Measurements from ENCODE around the gene USP34. TPM values are rescaled to one million over a fixed set of nuclear protein-coding genes. Genes with fewer than 3 reads are reported as not detected.

USP34 gene
- total RNA-seq, 4 donors from 2014 or later: 124 to 147 (median 135) TPM

DNA sequence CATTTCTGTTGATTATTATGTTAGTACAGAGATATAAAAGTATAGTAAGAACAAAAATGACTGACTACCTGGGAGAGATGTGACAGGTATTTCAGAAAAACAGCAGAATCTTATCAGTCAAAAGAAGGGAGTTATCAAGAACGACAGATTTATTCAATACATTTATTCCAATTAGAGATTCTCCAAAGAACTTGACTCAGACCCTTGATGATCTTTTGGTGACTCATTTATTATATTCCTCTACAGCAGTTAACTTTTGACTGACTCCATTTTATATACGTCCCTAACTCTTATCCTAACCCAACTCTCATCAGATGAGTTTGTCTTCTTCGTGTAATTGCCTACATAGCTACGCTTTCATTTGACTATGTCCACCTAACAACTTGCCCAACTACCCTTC lies 217.8 kb downstream of the USP34 start:
- no peak for ATAC-seq (ENCODE audit: low FRiP score)
- DNase-seq (ENCODE audit: low spot score): no peak
- TF ChIP-seq, protein P1, sequence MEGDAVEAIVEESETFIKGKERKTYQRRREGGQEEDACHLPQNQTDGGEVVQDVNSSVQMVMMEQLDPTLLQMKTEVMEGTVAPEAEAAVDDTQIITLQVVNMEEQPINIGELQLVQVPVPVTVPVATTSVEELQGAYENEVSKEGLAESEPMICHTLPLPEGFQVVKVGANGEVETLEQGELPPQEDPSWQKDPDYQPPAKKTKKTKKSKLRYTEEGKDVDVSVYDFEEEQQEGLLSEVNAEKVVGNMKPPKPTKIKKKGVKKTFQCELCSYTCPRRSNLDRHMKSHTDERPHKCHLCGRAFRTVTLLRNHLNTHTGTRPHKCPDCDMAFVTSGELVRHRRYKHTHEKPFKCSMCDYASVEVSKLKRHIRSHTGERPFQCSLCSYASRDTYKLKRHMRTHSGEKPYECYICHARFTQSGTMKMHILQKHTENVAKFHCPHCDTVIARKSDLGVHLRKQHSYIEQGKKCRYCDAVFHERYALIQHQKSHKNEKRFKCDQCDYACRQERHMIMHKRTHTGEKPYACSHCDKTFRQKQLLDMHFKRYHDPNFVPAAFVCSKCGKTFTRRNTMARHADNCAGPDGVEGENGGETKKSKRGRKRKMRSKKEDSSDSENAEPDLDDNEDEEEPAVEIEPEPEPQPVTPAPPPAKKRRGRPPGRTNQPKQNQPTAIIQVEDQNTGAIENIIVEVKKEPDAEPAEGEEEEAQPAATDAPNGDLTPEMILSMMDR (IDR thresholded peaks at IDR 0.05): no peak

DNA sequence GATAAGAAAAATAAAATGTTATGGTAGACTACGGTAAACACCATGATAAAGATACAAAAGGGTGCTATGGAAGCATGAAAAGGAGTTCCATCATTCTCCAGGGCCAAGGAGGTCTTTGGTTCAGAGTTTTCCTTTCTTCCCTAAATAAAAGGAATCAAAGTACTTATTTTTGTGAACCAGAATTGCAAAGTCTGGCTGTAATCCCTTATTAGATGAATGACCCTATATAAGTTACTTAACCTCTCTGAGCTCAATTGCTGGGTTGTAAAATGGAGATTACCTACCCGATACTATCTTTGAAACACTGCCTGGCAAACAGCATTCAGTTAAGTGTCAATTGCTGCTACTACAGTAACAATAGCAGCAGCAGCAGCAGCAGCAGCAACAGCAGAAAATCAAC lies 218.9 kb downstream of the USP34 start:
- DNase-seq (ENCODE audit: low spot score): no peak
- TF ChIP-seq, protein P1 (IDR thresholded peaks at IDR 0.05): no peak
- ATAC-seq (ENCODE audit: low FRiP score): no peak

DNA sequence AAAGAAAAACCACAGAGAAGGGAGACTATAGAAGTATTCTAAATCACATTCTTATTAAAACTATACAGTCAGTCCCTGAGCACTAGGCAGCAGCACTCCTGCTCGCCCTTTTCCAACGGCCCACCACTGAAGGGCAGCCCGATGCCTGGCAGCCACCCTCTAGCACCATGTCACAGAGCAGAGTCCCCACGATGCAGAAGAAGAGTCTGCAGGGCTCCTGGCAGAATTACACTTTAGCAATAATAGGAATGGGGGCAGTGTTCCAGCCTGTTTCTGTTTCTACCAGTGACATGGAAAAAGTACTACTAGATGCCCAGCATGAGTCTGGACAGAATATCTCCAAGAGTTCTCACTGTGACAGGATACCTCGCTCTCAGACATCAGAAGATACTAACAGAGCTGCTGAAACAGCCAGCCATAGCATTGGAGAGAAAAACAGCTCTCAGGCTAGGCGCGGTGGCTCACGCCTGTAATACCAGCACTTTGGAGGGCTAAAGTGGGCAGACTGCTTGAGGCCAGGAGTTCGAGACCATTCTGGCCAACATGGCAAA lies 221.3 kb downstream of the USP34 start:
- ATAC-seq (ENCODE audit: low FRiP score) (no peak), DNase-seq (ENCODE audit: low spot score) (no peak)
- TF ChIP-seq, protein P1 (IDR thresholded peaks at IDR 0.05): no peak

DNA sequence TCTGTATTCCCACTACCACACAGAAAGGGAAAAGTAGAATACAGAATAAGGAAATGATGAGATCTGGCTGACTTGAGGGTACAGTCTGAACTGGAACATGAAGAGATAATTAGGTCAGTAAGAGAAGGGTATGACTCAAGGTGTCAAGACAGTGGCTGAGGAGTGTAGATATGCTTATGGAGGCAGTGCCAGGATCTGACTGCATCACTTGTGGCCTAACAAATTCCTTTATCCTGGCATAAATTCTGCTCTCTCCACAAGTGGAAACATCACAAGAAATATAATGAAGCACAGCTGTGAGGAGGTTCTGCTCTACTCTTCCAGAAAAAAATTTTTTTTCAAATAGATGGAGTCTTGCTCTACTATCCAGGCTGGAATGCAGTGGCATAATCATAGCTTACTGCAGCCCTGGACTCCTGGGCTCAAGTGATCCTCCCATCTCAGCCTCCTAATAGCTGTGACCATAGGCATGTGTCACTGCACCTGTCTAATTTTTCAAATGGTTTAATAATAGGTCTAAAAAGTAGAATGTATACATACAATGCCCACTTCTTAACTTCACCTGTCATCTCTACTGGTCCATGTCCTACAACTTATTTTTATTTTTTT lies 223.6 kb downstream of the USP34 start:
- no peak for DNase-seq (ENCODE audit: low spot score)
- TF ChIP-seq, protein P1 (IDR thresholded peaks at IDR 0.05): no peak
- peak; percentile 82 for ATAC-seq (ENCODE audit: low FRiP score)

DNA sequence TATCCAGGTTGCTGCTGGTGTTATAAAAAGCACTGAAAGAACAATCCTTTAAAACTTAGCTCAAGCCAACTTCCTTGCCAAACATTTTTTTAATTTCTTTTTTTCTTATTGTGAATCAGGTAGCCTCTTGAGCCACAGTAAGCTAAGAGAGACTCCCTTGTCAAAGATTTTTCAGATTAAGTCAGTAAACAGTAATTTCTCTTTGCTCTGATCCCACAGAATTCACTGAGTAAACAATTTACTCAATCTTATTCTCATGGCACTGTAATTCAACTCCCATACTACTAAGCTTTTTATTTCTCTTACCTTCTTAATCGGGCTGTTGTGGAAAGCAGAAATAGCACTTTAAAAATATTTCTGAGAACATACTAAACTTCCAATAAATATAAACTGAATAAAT lies 226.2 kb downstream of the USP34 start:
- TF ChIP-seq, protein P1 (IDR thresholded peaks at IDR 0.05): no peak
- ATAC-seq (ENCODE audit: low FRiP score): no peak
- no peak for DNase-seq (ENCODE audit: low spot score)

DNA sequence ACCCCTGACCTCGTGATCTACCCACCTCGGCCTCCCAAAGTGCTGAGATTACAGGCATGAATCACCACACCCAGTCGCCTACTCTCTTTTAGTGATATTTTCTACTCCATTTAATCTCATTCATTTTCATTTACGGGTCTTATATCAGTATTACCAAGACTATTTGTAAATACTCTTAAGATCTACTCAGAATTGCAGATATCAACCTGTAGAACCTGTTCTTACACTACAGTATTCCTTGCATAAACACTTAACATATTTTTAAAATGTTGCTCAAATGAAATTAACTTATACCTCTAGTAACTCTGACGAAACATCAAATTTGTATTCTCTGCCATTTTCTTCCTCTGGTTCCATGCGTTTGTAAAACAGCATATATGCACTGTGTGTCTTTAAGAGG lies 229.6 kb downstream of the USP34 start:
- TF ChIP-seq, protein P1 (IDR thresholded peaks at IDR 0.05): no peak
- DNase-seq (ENCODE audit: low spot score): no peak
- ATAC-seq (ENCODE audit: low FRiP score): no peak
